Trophoblast cell (in vitro differentiated cells and primary cell): ENCODE measurements around the gene ADM2.

Experiments
- DNase-seq, 2 donors: peaks; one replicate each; pipeline ENCODE4 v3.0.0-alpha.2; 2016
- H2AFZ ChIP-seq: 2 replicates; pipeline ENCODE4 v1.6.1; 2013; ENCODE audit warnings: low read length, moderate library complexity, mild to moderate bottlenecking; ENCODE audit not compliant: insufficient read depth, poor library complexity
- H2AK5ac ChIP-seq: 2 replicates; pipeline ENCODE4 v1.6.1; 2013; ENCODE audit warnings: mild to moderate bottlenecking, low read length
- H2BK120ac ChIP-seq: 2 replicates; pipeline ENCODE4 v1.6.1; 2013; ENCODE audit warnings: low read length, mild to moderate bottlenecking, moderate library complexity; ENCODE audit not compliant: insufficient read depth, poor library complexity
- H2BK12ac ChIP-seq: 2 replicates; pipeline ENCODE4 v1.6.1; 2013; ENCODE audit warnings: mild to moderate bottlenecking, low read length, moderate library complexity
- H2BK5ac ChIP-seq: 2 replicates; pipeline ENCODE4 v1.6.1; 2013; ENCODE audit warnings: low read length, low read depth, moderate library complexity, mild to moderate bottlenecking; ENCODE audit not compliant: poor library complexity
- H3K14ac ChIP-seq: 2 replicates; pipeline ENCODE4 v1.6.1; 2013; ENCODE audit warnings: mild to moderate bottlenecking, low read length
- H3K18ac ChIP-seq: 2 replicates; pipeline ENCODE4 v1.6.1; 2013; ENCODE audit warnings: mild to moderate bottlenecking, low read length
- H3K23ac ChIP-seq: 2 replicates; pipeline ENCODE4 v1.6.1; 2013; ENCODE audit warnings: low read length
- H3K27ac ChIP-seq: 2 replicates; pipeline ENCODE4 v1.5.1; 2013; ENCODE audit warnings: low read depth, mild to moderate bottlenecking, inconsistent platforms, low read length, moderate library complexity
- H3K27me3 ChIP-seq: 2 replicates; pipeline ENCODE4 v1.6.1; 2013; ENCODE audit warnings: inconsistent platforms, mild to moderate bottlenecking, low read length, moderate library complexity; ENCODE audit not compliant: insufficient read depth
- H3K36me3 ChIP-seq, 2 experiments: 1 replicate in 1 of 2; 2 replicates in 1 of 2; pipeline ENCODE4 v1.6.1; 2013; ENCODE audit warnings: low read length in 2 of 2, mild to moderate bottlenecking in 2 of 2, moderate library complexity in 1 of 2; ENCODE audit not compliant: insufficient read depth in 2 of 2, control insufficient read depth in 1 of 2
- H3K4ac ChIP-seq: 2 replicates; pipeline ENCODE4 v1.6.1; 2013; ENCODE audit warnings: low read depth, mild to moderate bottlenecking, low read length, moderate library complexity
- H3K4me1 ChIP-seq, 2 experiments: 1 replicate in 1 of 2; 2 replicates in 1 of 2; pipeline ENCODE4 v1.6.1; 2013; ENCODE audit warnings: low read length in 2 of 2, mild to moderate bottlenecking in 2 of 2, moderate library complexity in 1 of 2; ENCODE audit not compliant: insufficient read depth in 2 of 2, control insufficient read depth in 1 of 2
- H3K4me2 ChIP-seq: 2 replicates; pipeline ENCODE4 v1.6.1; 2013; ENCODE audit warnings: inconsistent platforms, mild to moderate bottlenecking, low read length, moderate library complexity
- H3K4me3 ChIP-seq: 2 replicates; pipeline ENCODE4 v1.5.1; 2013; ENCODE audit warnings: mild to moderate bottlenecking, low read depth, low read length, inconsistent platforms
- H3K79me1 ChIP-seq: one replicate; pipeline ENCODE4 v1.6.1; 2013; ENCODE audit warnings: low read length
- H3K79me2 ChIP-seq: 2 replicates; pipeline ENCODE4 v1.6.1; 2013; ENCODE audit warnings: low read length, mild to moderate bottlenecking; ENCODE audit not compliant: control insufficient read depth, insufficient read depth, poor library complexity
- H3K9ac ChIP-seq: 2 replicates; pipeline ENCODE4 v1.6.1; 2013; ENCODE audit warnings: mild to moderate bottlenecking, low read length
- H3K9me3 ChIP-seq: 2 replicates; pipeline ENCODE4 v1.6.1; 2013; ENCODE audit warnings: low read depth, mild to moderate bottlenecking, control low read depth, inconsistent platforms, low read length; ENCODE audit not compliant: insufficient read depth
- H4K12ac ChIP-seq: 2 replicates; pipeline ENCODE4 v1.6.1; 2013; ENCODE audit warnings: low read depth, mild to moderate bottlenecking, low read length, moderate library complexity
- H4K8ac ChIP-seq: 2 replicates; pipeline ENCODE4 v1.6.1; 2013; ENCODE audit warnings: low read depth, mild to moderate bottlenecking, low read length, moderate library complexity
- H4K91ac ChIP-seq: one replicate; pipeline ENCODE4 v1.6.1; 2013; ENCODE audit warnings: low read depth, mild to moderate bottlenecking, low read length, moderate library complexity
- WGBS: extraction: QIAGEN DNeasy Blood & Tissue Kit; methylation state at CpG from one replicate; pipeline ENCODE4 v1.1.7; 2013; ENCODE audit warnings: missing lambda C conversion rate; ENCODE audit not compliant: insufficient read length, insufficient coverage; ENCODE audit errors: extremely low coverage; 5-methylcytosine and 5-hydroxymethylcytosine counted together

ADM2 gene

GRCh38 chr22:50468626-50469025, 12.7 kb upstream of the ADM2 start:
- no CpG with 5 or more reads among the region's 8 CpGs for WGBS

GRCh38 chr22:50469377-50470305, 11.7 kb upstream of the ADM2 start:
- H2BK5ac ChIP-seq: no peak overlapping the region
- no peaks in the 10 kb centered on the region for H3K9me3 ChIP-seq
- no peak overlapping the region for H4K8ac ChIP-seq
- no peak overlapping the region for H3K4me2 ChIP-seq
- H2AK5ac ChIP-seq: no peak overlapping the region
- peak overlapping the region; percentile 22 for H3K4ac ChIP-seq
- no peak overlapping the region for H3K18ac ChIP-seq
- no peak overlapping the region for H3K9ac ChIP-seq
- H2BK12ac ChIP-seq: no peak overlapping the region
- no peaks in the 10 kb centered on the region for H3K79me1 ChIP-seq
- WGBS: no CpG with 5 or more reads among the region's 25 CpGs
- H3K23ac ChIP-seq: no peak overlapping the region
- no peak overlapping the region for H2BK120ac ChIP-seq
- H3K4me1 ChIP-seq: peaks cover 19 to 30% of the 10 kb centered on the region in 2 experiments
- no peak overlapping the region for H4K12ac ChIP-seq
- no peak overlapping the region for H4K91ac ChIP-seq
- peaks cover 38 to 39% of the 10 kb centered on the region in 2 experiments for H3K36me3 ChIP-seq
- H3K27me3 ChIP-seq: no peaks in the 10 kb centered on the region
- H3K79me2 ChIP-seq: peaks cover 18% of the 10 kb centered on the region
- H2AFZ ChIP-seq: no peak overlapping the region
- H3K14ac ChIP-seq: no peak overlapping the region
- DNase-seq: no peak
- H3K4me3 ChIP-seq: no peak overlapping the region
- H3K27ac ChIP-seq: no peak overlapping the region

More at GRCh38 chr22:50468626-50469025, 12.7 kb upstream of the ADM2 start:
- Histone ChIP-seq H3K27ac (no peak overlapping the region), H3K27me3 (no peaks in the 10 kb centered on the region), H4K12ac (no peak overlapping the region), H3K4me2 (no peak overlapping the region), H3K79me2 (peaks cover 9% of the 10 kb centered on the region), H3K14ac (no peak overlapping the region), H2BK12ac (no peak overlapping the region), H2AFZ (no peak overlapping the region), H3K9me3 (no peaks in the 10 kb centered on the region), H3K4me3 (no peak overlapping the region), H3K23ac (no peak overlapping the region), H3K36me3 (peaks cover 48 to 49% of the 10 kb centered on the region in 2 experiments), H3K4ac (no peak overlapping the region), H2BK5ac (no peak overlapping the region), H3K4me1 (peaks cover 15 to 26% of the 10 kb centered on the region in 2 experiments), H4K8ac (no peak overlapping the region), H4K91ac (no peak overlapping the region), H3K9ac (no peak overlapping the region), H3K79me1 (no peaks in the 10 kb centered on the region), H2BK120ac (no peak overlapping the region), H2AK5ac (no peak overlapping the region), H3K18ac (peak overlapping the region; percentile 12)
- DNase-seq: no peak

- H2BK12ac ChIP-seq: no peak overlapping the region
- no peaks in the 10 kb centered on the region for H3K9me3 ChIP-seq
- peaks cover 5% of the 10 kb centered on the region for H3K79me1 ChIP-seq
- H3K4me3 ChIP-seq: no peak overlapping the region
- H2AFZ ChIP-seq: no peak overlapping the region
- peaks cover 24% of the 10 kb centered on the region for H3K79me2 ChIP-seq
- DNase-seq: no peak
- peak overlapping the region; percentile 22 for H3K4ac ChIP-seq
- H2BK120ac ChIP-seq: no peak overlapping the region
- H3K36me3 ChIP-seq: peaks cover 30 to 31% of the 10 kb centered on the region in 2 experiments
- H3K27ac ChIP-seq: no peak overlapping the region
- WGBS: no CpG with 5 or more reads among the region's 6 CpGs
- no peak overlapping the region for H4K91ac ChIP-seq
- no peak overlapping the region for H4K8ac ChIP-seq
- no peak overlapping the region for H4K12ac ChIP-seq
- no peak overlapping the region for H3K9ac ChIP-seq
- H3K27me3 ChIP-seq: no peaks in the 10 kb centered on the region
- no peak overlapping the region for H2BK5ac ChIP-seq
- no peak overlapping the region for H3K23ac ChIP-seq
- peaks cover 22 to 33% of the 10 kb centered on the region in 2 experiments for H3K4me1 ChIP-seq
- H3K14ac ChIP-seq: no peak overlapping the region
- H2AK5ac ChIP-seq: no peak overlapping the region
- H3K18ac ChIP-seq: peak overlapping the region; percentile 27
- H3K4me2 ChIP-seq: no peak overlapping the region
These were observed 10.9 kb upstream of the ADM2 start for GRCh38 chr22:50470491-50470890.

- Histone ChIP-seq H3K4me1 (peaks cover 24 to 36% of the 10 kb centered on the region in 2 experiments), H3K9me3 (no peaks in the 10 kb centered on the region), H3K36me3 (peaks cover 21 to 22% of the 10 kb centered on the region in 2 experiments), H3K4me2 (no peak overlapping the region), H4K8ac (no peak overlapping the region), H3K4me3 (no peak overlapping the region), H3K27ac (no peak overlapping the region), H3K4ac (peak overlapping the region; percentile 27), H3K27me3 (no peaks in the 10 kb centered on the region), H3K9ac (no peak overlapping the region), H3K79me2 (peaks cover 24% of the 10 kb centered on the region), H2BK12ac (no peak overlapping the region), H2BK5ac (no peak overlapping the region), H2BK120ac (no peak overlapping the region), H4K12ac (no peak overlapping the region), H3K14ac (no peak overlapping the region), H4K91ac (no peak overlapping the region), H2AK5ac (no peak overlapping the region), H3K79me1 (peaks cover 6% of the 10 kb centered on the region), H2AFZ (no peak overlapping the region), H3K23ac (no peak overlapping the region), H3K18ac (peak overlapping the region; percentile 27)
- no CpG with 5 or more reads among the region's 21 CpGs for WGBS
- no peak for DNase-seq
These were observed 10.0 kb upstream of the ADM2 start for GRCh38 chr22:50471197-50471847.
